Ascending aorta (tissue), 2 donors: ENCODE data around the gene FOSL1. TPM values are rescaled to one million over a fixed set of nuclear protein-coding genes. Genes with fewer than 3 reads are reported as not detected.

ENCODE experiments used
- DNase-seq, 2 donors: peaks; one replicate each; pipeline ENCODE4 v3.0.0-alpha.2; 2019; ENCODE audit warnings: low spot score in 2 of 2
- H3K27ac ChIP-seq, 2 donors: fragments of 200-600 bp; sonication (generic); one replicate each; pipeline ENCODE4 v1.5.1; 2016 to 2017; ENCODE audit warnings: mild to moderate bottlenecking in 1 of 2
- H3K27me3 ChIP-seq: fragments of 200-600 bp; sonication (generic); one replicate; pipeline ENCODE4 v1.5.1; 2017
- H3K36me3 ChIP-seq, 2 donors: fragments of 200-600 bp; sonication (generic); one replicate each; pipeline ENCODE4 v1.5.1; 2016
- H3K4me1 ChIP-seq, 2 donors: fragments of 200-600 bp; sonication (generic); one replicate each; pipeline ENCODE4 v1.5.1; 2016 to 2017; ENCODE audit warnings: mild to moderate bottlenecking in 1 of 2
- H3K4me3 ChIP-seq, 2 donors: fragments of 200-600 bp; sonication (generic); one replicate each; pipeline ENCODE4 v1.5.1; 2016 to 2017; ENCODE audit warnings: mild to moderate bottlenecking in 1 of 2
- H3K9me3 ChIP-seq, 2 donors: fragments of 200-600 bp; sonication (generic); one replicate each; pipeline ENCODE4 v1.5.1; 2016
- intact Hi-C: fragments of 100-400 bp; cut with DNase I; formaldehyde crosslinking; loops from one replicate; pipeline ENCODE4 v1.15.1; 2023
- total RNA-seq: library from RNA; depleted of rRNA; stranded (reverse); fragments of >200 nt; gene quantifications from one replicate; pipeline ENCODE4 v1.1.0, GENCODE V29; 2016
- TF ChIP-seq, protein P1 (sequence below), 3 experiments: fragments of 200-600 bp in 2 of 3; fragments of 450-650 bp in 1 of 3; sonication (generic) in 2 of 3; IDR thresholded peaks; one replicate each; pipeline ENCODE4 v1.5.1; 2016 to 2019; ENCODE audit warnings: antibody characterized with exemption in 3 of 3, mild to moderate bottlenecking in 1 of 3, moderate library complexity in 1 of 3

FOSL1 gene
- total RNA-seq, 1 donor from 2014 or later = 123 TPM

DNA sequence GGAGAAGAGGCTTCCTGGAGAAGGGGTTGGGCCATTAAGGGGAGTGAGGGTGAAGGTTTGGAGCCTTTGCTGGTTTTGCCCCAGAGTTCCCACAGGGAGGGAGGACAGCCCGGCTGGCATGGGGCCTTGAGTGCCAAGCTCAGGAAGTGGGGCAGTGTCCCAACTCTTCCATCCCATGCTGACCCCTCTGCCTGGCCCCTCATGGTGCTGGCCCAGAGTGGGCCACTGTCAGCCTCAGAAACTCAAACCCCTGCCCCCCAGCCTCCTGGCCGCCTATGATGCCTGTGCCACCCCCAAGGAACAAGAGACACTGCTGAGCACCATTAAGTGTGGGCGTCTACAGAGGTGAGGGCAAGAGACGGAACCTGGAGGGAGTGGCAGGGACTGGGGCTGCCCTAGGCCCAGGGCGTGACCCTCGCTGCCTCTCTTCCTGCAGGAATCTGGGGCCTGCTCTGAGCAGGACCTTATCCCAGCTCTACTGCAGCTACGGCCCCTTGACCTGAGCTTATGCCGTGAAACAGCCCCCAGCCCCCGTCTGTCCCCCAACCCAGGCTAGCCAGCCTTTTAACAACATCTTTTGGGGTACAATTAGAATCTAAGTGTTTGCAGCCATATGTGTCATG, 34.5 kb downstream of the FOSL1 start:
- DNase-seq = no peak
- no peak overlapping the region for H3K27ac ChIP-seq
- H3K4me1 ChIP-seq = peaks cover 11 to 14% of the 10 kb centered on the region in 2 donors
- intact Hi-C loops = no loop called here
- H3K4me3 ChIP-seq = no peak overlapping the region
- no peaks in the 10 kb centered on the region for H3K9me3 ChIP-seq
- no peaks in the 10 kb centered on the region for H3K27me3 ChIP-seq
- TF ChIP-seq, protein P1, sequence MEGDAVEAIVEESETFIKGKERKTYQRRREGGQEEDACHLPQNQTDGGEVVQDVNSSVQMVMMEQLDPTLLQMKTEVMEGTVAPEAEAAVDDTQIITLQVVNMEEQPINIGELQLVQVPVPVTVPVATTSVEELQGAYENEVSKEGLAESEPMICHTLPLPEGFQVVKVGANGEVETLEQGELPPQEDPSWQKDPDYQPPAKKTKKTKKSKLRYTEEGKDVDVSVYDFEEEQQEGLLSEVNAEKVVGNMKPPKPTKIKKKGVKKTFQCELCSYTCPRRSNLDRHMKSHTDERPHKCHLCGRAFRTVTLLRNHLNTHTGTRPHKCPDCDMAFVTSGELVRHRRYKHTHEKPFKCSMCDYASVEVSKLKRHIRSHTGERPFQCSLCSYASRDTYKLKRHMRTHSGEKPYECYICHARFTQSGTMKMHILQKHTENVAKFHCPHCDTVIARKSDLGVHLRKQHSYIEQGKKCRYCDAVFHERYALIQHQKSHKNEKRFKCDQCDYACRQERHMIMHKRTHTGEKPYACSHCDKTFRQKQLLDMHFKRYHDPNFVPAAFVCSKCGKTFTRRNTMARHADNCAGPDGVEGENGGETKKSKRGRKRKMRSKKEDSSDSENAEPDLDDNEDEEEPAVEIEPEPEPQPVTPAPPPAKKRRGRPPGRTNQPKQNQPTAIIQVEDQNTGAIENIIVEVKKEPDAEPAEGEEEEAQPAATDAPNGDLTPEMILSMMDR (IDR thresholded peaks at IDR 0.05) = no peak
- H3K36me3 ChIP-seq = peaks cover 63 to 80% of the 10 kb centered on the region in 2 donors

DNA sequence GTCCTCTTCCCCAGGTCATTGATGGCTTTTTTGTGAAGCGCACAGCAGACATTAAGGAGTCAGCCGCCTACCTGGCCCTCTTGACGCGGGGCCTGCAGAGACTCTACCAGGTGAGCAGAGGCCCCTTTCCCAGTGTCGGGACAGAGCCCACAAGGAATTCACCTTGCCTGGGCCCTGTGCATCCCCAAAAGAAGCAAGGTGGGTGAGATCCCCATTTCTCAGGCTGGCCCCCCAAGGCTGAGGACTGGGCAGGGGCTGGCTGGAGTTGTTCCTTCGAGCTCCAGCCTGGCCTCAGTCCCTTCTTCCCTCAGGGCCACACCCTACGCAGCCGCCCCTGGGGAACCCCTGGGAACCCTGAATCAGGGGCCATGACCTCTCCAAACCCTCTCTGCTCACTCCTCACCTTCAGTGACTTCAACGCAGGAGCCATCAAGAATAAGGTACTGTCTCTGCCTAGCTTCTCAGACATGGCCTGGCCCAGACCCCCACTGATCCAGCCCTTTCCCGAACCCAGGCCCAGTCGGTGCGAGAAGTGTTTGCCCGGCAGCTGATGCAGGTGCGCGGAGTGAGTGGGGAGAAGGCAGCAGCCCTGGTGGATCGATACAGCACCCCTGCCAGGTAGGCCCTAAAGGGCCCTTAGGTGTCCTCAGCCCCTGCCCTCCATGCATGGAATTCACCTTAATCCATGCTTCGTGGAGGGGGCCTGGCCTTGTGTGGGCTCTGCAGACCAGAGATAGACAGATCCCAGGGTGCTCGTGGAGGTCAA, 35.3 kb downstream of the FOSL1 start:
- intact Hi-C loops = no loop called here
- Histone ChIP-seq H3K36me3 (peaks cover 62 to 80% of the 10 kb centered on the region in 2 donors), H3K27me3 (no peaks in the 10 kb centered on the region), H3K27ac (no peak overlapping the region), H3K9me3 (no peaks in the 10 kb centered on the region), H3K4me3 (no peak overlapping the region), H3K4me1 (peaks cover 11 to 14% of the 10 kb centered on the region in 2 donors)
- TF ChIP-seq, protein P1 (IDR thresholded peaks at IDR 0.05) = no peak
- no peak for DNase-seq

DNA sequence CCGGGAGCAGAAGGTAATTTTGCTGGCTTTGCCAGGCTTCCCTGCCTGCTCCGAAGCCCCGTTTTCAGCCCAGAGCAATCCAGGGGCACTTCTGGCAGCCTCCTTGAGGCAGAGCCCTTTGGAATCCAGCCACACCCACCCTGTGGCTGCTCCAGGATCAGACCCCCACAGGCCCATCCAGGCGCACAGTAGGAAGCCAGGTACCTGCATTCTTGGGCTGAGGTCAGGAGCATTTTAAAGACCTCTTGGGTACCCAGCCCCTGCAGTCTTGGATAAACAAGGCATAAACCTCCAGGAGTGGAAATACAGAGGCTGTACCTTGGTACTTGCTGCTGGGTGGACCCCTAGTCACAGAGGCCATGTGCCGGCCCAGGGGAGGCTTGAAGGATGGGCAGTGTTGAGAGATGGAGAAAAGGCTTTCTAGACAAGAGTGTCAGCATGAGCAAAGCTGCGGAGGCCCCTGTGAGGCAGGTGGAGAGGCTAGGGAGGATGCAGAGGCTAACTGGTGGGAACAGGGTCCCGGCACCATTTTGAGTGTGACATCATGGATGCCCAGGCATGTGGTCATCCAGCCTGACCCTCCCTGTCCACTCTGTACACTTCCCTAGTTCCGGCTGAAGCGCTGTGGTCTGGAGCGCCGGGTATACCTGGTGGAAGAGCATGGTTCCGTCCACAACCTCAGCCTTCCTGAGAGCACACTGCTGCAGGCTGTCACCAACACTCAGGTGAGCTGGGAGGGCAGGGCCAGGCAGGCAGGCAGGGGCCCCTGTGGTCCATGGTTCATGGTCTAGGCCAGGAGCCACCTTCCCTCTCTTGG, 36.1 kb downstream of the FOSL1 start:
- Histone ChIP-seq H3K4me1 (peaks cover 11 to 14% of the 10 kb centered on the region in 2 donors), H3K27ac (peak overlapping the region in 1 of 2 donors; percentile 29), H3K27me3 (no peaks in the 10 kb centered on the region), H3K9me3 (no peaks in the 10 kb centered on the region), H3K4me3 (no peak overlapping the region), H3K36me3 (peaks cover 55 to 73% of the 10 kb centered on the region in 2 donors)
- intact Hi-C loops = no loop called here
- no peak for DNase-seq
- TF ChIP-seq, protein P1 (IDR thresholded peaks at IDR 0.05) = no peak

DNA sequence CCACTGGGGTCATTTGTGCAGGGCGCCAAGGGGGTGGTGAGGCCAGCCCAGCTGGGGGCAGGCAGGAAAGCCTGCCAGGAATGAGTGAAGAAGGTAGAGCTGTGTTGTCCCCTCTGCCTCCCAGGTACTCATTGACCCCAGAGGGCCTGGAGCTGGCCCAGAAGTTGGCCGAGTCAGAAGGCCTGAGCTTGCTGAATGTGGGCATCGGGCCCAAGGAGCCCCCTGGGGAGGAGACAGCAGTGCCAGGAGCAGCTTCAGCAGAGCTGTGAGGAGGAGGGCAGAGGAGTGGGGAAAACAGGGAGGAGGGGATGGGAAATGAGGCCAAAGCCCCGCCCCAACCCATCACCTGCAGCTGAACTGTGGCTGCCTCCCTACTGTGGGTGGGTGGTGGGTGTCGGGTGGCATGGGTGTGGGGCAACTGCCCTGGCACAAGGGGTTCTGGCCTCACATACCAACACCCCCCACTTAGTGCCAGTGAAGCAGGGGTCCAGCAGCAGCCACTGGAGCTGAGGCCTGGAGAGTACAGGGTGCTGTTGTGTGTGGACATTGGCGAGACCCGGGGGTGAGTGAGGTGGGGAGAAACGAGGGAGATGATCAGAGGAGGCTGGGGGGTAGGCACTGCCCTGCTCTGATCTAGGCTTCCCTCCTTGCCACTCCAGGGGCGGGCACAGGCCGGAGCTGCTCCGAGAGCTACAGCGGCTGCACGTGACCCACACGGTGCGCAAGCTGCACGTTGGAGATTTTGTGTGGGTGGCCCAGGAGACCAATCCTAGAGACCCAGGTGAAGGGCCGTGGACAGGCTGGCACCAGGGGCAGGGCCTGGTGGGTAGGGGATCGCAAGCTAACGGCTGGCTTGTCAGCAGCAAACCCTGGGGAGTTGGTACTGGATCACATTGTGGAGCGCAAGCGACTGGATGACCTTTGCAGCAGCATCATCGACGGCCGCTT, 37.0 kb downstream of the FOSL1 start:
- no peaks in the 10 kb centered on the region for H3K27me3 ChIP-seq
- peaks cover 11 to 14% of the 10 kb centered on the region in 2 donors for H3K4me1 ChIP-seq
- intact Hi-C loops = no loop called here
- DNase-seq = no peak
- H3K9me3 ChIP-seq = no peaks in the 10 kb centered on the region
- H3K4me3 ChIP-seq = no peak overlapping the region
- H3K27ac ChIP-seq = peak overlapping the region; percentile 29 to 94
- peaks cover 55 to 65% of the 10 kb centered on the region in 2 donors for H3K36me3 ChIP-seq
- TF ChIP-seq, protein P1 (IDR thresholded peaks at IDR 0.05) = no peak
